DND-41 (cell line): ENCODE results near the gene MTA1.

ENCODE experiments used
- EZH2 ChIP-seq: IDR thresholded peaks from 3 replicates; pipeline ENCODE4 v1.6.1; 2012; ENCODE audit warnings: borderline replicate concordance, low read depth, mild to moderate bottlenecking, moderate library complexity, low read length, inconsistent platforms; ENCODE audit not compliant: severe bottlenecking
- TF ChIP-seq, protein P1 (sequence below): IDR thresholded peaks from 2 replicates; pipeline ENCODE4 v1.5.1; 2012; ENCODE audit warnings: borderline replicate concordance, low read length, moderate library complexity, mild to moderate bottlenecking; ENCODE audit not compliant: poor library complexity, severe bottlenecking; ENCODE audit errors: extremely low read depth

- TF ChIP-seq, protein P1, sequence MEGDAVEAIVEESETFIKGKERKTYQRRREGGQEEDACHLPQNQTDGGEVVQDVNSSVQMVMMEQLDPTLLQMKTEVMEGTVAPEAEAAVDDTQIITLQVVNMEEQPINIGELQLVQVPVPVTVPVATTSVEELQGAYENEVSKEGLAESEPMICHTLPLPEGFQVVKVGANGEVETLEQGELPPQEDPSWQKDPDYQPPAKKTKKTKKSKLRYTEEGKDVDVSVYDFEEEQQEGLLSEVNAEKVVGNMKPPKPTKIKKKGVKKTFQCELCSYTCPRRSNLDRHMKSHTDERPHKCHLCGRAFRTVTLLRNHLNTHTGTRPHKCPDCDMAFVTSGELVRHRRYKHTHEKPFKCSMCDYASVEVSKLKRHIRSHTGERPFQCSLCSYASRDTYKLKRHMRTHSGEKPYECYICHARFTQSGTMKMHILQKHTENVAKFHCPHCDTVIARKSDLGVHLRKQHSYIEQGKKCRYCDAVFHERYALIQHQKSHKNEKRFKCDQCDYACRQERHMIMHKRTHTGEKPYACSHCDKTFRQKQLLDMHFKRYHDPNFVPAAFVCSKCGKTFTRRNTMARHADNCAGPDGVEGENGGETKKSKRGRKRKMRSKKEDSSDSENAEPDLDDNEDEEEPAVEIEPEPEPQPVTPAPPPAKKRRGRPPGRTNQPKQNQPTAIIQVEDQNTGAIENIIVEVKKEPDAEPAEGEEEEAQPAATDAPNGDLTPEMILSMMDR: no peak
- TF ChIP-seq EZH2: no peak
These were observed 11.0 kb upstream of the MTA1 start for GRCh38 chr14:105408592-105408991.
